Suppressor macrophage (primary cell): ENCODE results near the gene CAPN3.
A peak's percentile ranks its signal among the peaks of the same experiment; 100 is the strongest.
"Not testable (repeated sequence)": the region's sequence is repeated elsewhere in the genome, so short reads cannot be mapped to it uniquely, and the experiment has no call there.

Source experiments
- DNase-seq, 4 experiments: peaks; one replicate each; pipeline ENCODE4 v3.0.0-alpha.2; 2020 to 2022
- total RNA-seq, 17 experiments: gene quantifications; one replicate each; lab custom pipeline; 2026; ENCODE audit warnings: mixed read lengths in 6 of 17, inconsistent platforms in 3 of 17; lab: John Stamatoyannopoulos, UW

CAPN3 gene
- 0.37 to 7.9 (median 2.3) reads per million in 17 experiments for total RNA-seq

DNA sequence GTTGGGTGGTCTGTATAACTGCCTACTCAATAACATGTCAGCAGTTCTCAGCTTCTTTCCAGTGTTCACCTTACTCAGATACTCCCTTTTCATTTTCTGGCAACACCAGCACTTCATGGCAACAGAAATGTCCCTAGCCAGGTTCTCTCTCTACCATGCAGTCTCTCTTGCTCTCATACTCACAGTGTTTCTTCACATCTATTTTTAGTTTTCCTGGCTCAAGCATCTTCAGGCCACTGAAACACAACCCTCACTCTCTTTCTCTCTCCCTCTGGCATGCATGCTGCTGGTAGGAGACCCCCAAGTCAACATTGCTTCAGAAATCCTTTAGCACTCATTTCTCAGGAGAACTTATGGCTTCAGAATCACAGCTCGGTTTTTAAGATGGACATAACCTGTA, at the start of gene CAPN3:
TSS of gene CAPN3 (plus strand) at position 253 of the 400 bp plus-strand sequence. CDS start 305 bp downstream, outside the sequence.
- DNase-seq, result no peak

DNA sequence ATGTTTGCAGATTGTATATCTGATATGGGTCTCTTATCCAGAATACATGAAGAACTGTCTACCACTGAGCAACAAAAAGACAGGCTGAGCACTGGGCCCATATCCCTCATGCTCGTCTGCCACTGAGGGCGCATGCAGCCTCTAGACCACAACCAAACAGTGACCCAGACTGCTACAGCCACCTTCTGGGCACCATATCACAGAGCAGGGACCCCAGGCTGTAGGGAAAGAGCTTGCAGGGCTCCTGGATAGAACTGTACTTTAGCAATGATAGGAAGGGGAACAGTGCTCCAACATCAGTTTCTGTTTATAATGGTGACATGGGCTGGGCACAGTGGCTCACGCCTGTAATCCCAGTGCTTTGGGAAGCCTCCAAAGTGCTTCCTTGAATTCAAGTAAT, 45.8 kb upstream of the CAPN3 start:
- no peak for DNase-seq

DNA sequence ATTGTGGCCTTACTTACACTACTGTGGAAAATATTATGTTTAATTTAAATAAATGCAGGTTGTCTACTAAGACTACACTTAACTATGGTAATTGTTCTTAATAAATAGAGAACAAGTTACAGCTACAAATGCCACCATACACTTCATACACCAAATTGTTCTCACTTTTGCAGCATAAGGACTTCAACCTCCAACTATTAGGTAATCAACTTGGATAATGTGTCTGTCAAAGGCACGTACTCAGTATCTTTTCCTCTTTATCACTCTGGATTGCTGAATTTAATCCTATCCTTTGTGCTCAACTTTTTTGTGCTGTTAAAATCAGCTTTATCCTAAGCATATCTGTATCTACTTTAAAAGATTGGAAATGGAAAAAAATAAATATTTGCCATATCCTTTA, 44.5 kb upstream of the CAPN3 start:
- DNase-seq, result no peak

DNA sequence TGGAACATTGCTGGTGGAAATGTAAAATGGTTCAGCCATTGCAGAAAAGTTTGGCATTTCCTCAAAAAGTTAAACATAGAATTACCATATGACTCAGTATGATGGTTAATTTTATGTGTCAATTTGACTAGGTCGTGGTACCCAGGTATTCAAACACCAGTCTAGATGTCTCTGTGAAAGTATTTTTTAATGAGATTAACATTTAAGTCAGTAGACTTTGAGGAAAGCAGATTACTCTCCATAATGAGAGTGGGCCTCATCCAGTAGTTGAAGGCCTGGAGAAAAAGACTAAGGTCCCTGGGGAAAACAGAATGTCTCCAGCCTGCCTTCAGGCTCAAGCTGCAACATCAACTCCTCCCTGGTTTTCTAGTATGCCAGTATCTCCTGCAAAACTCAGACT, 43.8 kb upstream of the CAPN3 start:
- no peak for DNase-seq

DNA sequence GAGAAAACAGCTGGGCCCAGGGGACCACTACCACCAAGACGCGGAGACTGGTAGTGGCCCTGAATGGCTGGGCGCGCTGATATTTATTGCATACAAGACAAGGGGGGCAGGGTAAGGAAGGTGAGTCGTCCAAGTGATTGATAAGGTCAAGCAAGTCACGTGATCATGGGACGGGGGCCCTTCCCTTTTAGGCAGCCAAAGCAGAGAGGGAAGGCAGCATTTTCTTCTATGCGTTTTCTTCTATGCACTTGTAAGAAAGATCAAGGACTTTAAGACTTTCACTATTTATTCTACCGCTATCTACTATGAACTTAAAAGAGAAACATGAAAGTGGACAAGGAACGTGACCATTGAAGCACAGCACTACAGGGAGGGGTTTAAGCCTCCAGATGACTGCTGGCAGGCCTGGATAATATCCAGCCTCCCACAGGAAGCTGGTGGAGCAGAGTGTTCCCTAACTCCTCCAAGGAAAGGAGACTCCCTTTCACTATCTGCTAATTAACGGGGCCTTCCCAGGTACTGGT, 43.0 kb upstream of the CAPN3 start:
- not testable (repeated sequence) for DNase-seq

DNA sequence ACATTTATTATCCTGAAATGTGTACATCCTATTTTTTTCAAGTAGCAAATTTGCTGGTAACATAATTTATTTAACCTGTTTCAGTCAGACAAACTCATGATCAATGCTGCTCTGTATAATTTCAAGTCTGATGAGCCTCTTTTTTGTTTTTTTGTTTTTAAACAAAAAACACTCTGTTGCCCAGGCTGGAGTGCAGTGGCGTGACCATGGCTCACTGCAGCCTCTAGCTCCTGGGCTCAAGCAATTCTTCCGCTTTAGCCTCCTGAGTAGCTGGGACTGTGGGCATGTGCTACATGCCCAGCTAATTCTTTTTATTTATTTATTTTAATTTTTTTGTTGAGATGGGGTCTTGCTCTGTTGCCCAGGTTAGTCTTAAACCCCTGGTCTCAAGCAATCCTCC, 40.1 kb upstream of the CAPN3 start:
- no peak for DNase-seq

DNA sequence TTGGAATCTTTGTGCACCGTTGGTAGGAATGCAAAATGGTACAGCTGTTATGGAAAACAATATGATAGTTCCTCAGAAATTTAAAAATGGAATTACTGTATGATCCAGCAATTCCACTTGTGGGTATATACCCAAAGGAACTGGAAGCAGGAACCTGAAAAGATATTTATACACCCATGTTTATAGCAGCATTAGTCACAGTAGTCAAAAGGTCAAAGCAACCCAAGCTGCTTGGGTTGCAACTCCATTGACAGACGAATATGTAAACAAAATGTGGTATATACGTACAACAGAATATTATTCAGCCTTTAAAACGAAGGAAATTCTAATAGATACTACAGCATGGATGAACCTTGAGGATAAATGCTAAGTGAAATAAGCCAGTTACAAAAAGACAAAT, 35.0 kb upstream of the CAPN3 start:
- DNase-seq, result peak in 2 of 4 experiments; percentile 3 to 4

DNA sequence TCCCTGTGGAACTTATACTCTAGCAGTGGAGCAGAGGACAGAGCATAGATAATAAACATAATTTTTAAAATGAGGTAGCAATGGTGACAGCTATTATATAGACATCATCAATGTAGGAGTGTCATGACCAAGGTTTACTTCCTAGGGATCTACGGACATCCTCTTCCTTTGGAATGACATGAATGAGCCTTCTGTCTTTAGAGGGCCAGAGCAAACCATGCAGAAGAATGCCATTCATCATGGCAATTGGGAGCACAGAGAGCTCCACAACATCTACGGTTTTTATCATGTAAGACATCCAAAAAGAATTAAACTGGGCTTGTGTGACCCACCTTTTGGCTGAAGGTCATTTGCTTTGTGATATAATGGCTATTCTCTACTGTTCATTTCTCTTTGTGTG, 30.1 kb upstream of the CAPN3 start:
- no peak for DNase-seq

DNA sequence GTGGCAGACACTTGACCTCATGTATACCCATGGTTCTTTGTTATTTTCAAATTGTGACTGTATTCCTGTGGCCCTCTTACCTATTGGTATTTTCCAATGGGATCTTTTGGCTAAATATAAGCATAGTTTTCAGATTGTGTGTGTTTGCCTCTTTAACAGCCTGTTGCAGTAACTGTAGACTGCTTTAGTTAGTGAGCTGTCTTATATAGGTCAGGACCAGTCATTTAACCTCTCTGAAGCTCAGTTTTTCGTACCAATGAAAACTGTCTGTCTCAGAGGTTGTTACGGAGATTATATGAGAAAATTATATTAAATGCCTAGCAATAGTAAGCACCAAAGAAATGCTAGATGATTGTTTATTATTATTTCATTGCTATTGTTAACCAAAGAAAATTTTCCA, 29.3 kb upstream of the CAPN3 start:
- DNase-seq, result no peak

DNA sequence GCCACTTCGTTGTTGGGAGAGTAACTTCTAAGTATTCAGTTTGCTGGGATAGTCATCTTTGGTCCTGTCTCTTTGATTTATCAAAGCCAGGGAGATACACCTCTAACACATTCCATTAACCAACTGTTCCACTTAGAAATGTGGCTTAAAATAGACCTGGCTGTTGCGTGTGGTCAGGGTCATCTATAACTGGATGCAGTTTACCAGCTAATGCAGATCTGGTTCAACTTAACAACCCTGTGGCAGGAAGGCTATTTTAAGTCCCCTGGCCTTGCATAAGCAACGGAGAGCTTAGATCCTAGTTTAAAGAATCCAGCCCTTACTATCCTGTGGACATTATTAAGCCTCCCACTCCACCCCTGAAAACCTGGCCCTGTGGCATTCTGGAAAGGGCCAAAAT, 28.1 kb upstream of the CAPN3 start:
- DNase-seq, result no peak

DNA sequence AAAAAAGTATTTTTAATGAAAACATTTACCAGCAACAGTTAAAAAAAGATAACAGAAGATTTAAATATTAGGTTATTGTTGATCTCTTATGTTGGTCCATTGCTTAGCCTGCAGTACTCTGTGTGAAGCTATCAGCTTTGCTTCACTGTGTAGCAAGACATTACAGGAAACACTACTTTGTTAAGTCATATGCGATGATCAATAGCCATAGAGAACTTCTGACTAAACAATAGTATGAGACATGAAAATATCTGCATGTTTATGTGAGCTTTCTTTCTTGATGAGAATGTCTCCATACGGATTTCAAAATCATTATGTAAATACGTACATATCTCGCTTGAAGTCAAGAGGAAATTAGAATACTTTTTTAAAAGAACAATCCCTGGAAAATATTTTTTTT, 27.0 kb upstream of the CAPN3 start:
- DNase-seq, result no peak

DNA sequence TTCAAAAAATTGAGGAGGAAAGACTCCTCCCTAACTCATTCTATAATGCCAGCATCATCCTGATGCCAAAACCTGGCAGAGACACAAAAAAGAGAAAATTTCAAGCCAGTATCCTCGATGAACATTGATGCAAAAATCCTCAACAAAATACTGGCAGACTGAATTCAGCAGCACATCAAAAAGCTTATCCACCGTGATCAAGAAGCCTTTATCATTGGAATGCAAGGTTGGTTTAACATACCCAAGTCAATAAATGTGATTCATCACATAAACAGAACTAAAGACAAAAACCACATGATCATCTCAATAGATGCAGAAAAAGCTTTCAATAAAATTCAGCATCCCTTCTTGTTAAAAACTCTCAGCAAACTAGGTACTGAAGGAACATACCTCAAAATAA, 24.2 kb upstream of the CAPN3 start:
- DNase-seq, result peak in 1 of 4 experiments; percentile 2

DNA sequence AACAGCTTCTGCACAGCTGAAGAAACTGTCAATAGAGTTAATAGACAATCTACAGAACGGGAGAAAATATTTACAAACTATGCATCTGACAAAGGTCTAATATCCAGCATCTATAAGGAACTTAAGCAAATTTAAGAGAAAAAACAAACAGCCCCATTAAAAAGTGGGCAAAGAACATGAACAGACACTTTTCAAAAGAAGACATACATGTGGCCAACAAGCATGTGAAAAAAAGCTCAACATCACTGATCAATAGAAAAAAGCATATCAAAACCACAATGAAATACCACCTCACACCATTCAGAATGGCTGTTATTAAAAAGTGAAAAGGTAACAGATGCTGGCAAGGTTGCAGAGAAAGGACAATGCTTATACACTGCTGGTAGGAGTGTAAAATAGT, 22.7 kb upstream of the CAPN3 start:
- DNase-seq, result not testable (repeated sequence)

DNA sequence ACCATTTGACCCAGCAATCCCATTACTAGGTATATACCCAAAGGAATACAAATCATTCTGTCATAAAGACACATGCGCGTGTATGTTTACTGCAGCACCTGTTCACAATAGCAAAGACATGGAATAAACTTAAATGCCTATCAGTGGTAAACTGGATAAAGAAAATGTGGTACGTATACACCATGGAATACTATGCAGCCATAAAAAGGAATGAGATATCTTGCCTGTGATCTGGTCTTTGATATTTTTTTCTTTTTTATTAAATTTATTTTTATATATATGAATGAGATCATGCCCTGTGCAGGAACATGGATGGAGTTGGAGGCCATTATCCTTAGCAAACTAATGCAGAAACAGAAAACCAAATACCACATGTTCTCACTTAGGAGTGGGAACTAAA, 22.2 kb upstream of the CAPN3 start:
- not testable (repeated sequence) for DNase-seq

DNA sequence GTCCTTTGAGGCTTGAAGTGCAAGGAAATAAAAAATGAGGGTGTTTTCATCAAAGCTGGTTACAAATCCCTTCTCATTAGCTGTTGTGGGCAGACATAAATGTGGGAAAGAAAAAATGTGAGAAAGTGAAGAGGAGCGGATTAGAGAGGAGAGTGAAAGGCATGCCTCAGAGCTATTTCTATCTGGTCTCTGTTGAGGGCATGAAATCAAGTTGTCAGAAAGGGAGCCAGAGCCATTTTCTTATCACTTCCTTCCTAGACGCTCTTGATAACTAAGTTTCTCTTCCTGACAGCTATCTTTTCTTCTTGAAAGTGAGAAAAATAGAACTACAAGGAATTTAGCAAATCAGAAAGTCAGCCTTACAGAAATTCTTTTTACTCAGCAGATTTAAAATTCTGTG, 20.8 kb upstream of the CAPN3 start:
- no peak for DNase-seq

DNA sequence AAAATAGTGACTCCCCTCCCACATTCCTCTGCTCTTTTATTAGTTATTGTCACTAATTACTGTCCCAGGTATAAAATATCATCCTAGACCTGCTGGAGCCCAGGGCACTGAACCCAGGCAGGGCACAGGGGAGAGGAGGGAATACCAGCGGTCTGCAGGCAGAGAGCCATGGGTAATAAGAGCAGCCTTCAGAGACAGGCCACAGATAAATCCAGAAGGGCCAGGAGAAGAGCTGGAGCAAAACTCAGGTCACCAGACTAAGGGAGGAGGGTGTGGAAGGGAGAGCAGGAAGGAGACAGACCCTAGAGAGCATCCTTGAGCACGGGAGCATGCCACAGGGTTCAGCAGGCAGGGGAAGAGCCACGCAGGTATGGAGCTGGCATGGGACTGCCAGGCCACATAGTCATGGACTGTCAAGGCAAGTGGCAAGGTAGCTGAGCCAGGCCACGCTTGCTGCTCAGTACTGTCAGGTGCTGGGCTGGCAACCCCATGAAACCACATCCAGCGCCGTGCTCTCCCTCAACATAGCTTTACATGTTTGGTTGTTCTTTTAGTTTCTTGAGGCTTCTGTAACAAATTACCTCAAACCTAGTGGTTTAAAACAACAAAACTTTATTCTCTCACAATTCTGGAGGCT, 15.6 kb upstream of the CAPN3 start:
- DNase-seq, result no peak

DNA sequence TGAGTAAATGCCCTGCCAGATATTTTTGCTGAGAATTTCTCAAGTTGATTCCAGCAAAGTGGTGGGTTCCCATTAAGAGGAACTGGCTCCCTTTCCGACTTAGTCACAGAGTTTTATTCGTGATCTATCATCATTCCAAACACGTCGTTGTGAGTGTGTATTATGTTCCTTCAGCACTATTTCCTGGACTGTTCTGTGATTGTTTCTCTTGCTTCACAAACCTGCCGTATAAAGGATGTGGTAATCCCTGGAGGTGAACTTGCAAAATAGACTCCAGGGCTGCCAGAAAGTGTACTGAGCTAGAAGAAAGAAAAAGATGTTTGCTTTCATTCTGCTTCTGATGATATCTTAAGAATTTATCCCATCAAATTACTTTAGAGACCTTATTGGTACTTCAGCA, 14.5 kb upstream of the CAPN3 start:
- DNase-seq, result peak in 1 of 4 experiments; percentile 12

DNA sequence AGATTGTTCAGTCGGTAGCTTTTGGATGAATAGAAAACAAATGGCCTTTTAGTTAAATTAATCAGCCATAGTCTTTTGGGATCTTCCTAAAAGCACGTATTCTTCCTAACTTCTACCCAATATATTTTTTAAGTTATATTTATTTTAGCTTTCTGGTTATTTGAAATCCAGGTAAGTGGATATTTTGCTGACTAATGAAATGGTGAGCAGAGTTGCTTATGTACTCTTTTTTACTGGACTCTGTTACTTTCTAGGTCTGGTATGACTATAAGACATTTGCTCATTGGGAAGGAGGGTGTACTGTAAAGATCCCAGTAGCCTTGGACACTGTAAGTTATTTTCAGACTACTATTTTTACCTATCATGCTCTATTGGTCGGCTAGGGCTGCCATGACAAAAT, 13.8 kb upstream of the CAPN3 start:
- DNase-seq, result no peak

DNA sequence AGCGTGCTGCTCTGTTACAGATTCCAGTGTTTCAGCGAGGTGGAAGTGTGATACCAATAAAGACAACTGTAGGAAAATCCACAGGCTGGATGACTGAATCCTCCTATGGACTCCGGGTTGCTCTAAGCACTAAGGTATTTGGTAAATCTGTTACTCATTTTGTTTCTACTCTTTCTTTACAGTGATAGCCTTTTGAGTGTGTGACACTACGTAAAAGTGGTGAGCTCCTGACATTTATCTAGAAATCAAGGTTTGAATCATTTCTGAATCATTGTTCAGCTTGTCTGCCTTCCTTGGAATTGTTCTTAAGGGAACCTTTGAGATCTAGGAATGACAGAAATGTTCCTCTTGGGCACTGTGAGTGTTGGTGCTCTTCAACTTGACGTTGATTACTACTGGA, 11.2 kb upstream of the CAPN3 start:
- no peak for DNase-seq

DNA sequence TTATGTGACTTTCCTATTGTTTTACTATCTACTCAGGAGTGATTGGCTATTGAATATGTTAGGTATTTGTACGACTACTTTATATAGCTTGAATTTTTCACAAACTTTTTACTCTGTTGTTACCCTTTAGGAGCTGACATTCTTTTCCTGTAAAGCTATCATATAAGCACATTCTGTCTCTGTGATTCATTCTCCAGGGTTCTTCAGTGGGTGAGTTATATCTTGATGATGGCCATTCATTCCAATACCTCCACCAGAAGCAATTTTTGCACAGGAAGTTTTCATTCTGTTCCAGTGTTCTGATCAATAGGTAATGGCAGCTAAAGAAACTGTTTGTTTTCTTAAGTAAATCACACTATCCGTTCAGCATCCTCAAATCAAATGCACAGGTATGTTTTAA, 10.1 kb upstream of the CAPN3 start:
- DNase-seq, result no peak

DNA sequence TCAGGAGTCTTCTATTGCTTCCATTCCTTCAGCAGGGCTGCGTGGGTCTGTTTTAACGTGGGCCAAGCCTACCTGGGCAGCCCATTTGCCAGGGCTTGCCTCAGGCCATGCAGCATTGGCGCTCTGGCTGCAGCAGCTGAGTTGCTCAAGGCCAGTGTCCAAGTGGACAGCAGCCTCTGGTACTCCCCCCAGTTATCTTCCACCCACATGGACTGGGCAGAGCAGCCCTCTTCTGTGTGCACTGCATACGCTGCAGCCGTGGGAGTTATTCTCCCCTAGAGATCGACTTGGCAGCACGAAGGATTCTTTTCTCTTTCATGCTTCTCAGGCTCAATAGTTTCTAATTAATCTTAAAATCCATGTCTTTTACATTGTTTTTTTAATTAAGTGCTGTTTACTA, 6.9 kb upstream of the CAPN3 start:
- no peak for DNase-seq

DNA sequence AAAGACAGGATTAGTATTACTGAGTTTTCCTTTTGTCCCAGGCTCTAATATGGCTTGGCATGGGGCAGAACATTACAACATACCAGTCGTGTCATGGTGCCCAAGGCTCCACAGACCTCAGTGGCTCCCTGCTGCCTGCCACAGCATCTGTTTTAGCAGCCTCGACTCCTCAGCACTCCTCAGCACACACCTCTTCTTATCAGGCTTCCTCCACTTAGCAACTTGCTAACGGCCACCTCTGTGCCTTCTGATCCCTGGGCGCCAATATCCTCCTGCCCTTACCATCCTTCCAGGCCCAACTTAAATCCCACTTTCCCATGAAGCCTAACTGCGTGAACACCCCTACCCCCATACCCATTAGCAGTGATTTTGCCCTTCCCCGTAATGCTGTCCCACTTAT, 6.2 kb upstream of the CAPN3 start:
- DNase-seq, result no peak

DNA sequence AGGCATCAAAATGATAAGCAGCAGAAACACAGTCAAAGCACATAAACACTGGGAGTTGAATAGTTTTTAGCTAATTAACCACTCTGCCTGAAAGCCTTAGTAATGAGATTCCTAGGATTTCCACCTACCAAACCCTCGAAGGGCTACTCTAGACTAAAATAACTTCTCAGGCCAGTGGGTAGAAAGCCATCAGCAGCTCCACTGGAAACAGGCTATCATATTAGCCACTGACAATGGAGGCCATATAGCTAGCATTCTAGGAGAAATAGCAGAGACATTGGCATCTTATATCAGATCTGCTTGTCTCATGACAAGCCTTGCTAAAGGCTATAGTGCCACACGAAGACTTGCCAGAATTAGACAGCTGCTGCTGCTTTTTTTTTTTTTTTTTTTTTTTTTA, 4.5 kb upstream of the CAPN3 start:
- DNase-seq, result no peak

DNA sequence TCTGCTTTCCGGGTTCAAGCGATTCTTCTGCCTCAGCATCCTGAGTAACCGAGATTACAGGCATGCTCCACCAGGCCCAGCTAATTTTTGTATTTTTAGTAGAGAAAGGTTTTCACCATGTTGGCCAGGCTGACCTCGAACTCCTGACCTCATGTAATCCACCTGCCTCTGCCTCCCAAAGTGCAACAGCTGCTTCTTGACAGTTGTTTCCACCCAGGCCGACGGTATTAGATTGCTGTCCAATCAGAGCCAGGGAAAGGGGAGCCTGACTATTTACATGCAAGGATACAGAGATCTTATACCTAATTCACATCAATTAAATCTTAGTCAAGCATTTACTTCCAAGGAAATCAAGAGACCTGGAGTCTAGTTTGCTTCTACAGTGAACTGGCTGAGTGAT, 4.0 kb upstream of the CAPN3 start:
- DNase-seq, result no peak

DNA sequence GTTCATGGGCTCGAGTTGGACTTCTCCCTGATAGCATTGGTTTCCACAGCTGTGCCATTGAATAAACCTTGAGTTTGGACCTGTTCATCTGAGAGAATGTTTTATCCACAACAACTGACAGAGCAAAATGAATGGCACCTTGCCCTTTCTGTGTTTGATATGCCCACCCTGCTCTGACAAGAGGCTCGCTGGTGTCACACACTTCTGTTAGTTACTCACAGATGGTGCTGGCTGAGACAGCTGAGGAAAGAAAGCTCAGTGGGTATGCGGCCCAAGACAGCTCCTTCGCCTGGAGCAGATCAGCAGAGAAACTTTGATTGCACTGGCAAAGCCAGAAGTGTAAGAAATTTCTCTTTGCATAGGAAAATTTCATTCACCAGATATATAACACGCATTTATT, 2.5 kb upstream of the CAPN3 start:
- no peak for DNase-seq
